GM13977 (cell line): ENCODE measurements around the gene TMTC3.
A peak's percentile ranks its signal among the peaks of the same experiment; 100 is the strongest.

Source experiments
- DNase-seq: peaks from one replicate; pipeline ENCODE4 v3.0.0; 2012; ENCODE audit warnings: low spot score
- in situ Hi-C: fragments of 300-500 bp; cut with MboI; formaldehyde crosslinking; loops from one replicate; pipeline ENCODE4 v1.12.0; 2022; ENCODE audit warnings: low sequenced_read_pairs, low pct_unique_long_range_greater_than_20kb, mixed read lengths, inconsistent platforms; ENCODE audit not compliant: unreplicated experiment
- TF ChIP-seq, protein P1 (sequence below): IDR thresholded peaks from 2 replicates; pipeline ENCODE4 v1.5.1; 2012; ENCODE audit warnings: mild to moderate bottlenecking, control low read depth; ENCODE audit not compliant: insufficient read depth; ENCODE audit errors: extremely low read depth, missing control alignments

The TMTC3 gene

DNA sequence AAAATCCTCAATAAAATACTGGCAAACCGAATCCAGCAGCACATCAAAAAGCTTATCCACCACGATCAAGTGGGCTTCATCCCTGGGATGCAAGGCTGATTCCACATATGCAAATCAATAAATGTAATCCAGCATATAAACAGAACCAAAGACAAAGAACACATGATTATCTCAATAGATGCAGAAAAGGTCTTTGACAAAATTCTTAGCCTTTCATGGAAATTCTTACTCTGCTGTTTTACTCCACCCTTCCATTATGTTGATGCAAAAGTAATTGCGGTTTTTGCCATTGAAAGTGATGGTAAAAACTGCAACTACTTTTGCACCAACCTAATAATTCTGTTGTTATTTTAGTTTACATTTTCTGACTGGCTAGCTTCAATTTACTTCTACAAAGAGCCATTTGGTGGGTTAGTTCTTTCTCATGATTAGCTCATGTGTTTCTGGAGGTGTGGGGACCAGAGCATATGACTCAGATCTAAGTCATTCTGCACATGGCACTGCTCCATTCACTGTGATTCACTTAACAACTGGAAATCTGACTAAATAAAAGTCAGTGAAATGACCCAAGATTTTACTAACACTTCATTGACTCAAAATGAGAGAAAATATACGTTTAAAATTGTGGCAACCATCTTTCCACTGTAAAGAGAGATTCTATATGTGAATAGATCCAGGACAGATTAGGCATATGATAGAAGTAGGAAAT is 99.9 kb downstream of the TMTC3 start:
- in situ Hi-C loops, result no loop called here
- DNase-seq, result peak; percentile 2
- TF ChIP-seq, protein P1, sequence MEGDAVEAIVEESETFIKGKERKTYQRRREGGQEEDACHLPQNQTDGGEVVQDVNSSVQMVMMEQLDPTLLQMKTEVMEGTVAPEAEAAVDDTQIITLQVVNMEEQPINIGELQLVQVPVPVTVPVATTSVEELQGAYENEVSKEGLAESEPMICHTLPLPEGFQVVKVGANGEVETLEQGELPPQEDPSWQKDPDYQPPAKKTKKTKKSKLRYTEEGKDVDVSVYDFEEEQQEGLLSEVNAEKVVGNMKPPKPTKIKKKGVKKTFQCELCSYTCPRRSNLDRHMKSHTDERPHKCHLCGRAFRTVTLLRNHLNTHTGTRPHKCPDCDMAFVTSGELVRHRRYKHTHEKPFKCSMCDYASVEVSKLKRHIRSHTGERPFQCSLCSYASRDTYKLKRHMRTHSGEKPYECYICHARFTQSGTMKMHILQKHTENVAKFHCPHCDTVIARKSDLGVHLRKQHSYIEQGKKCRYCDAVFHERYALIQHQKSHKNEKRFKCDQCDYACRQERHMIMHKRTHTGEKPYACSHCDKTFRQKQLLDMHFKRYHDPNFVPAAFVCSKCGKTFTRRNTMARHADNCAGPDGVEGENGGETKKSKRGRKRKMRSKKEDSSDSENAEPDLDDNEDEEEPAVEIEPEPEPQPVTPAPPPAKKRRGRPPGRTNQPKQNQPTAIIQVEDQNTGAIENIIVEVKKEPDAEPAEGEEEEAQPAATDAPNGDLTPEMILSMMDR, result no peak

DNA sequence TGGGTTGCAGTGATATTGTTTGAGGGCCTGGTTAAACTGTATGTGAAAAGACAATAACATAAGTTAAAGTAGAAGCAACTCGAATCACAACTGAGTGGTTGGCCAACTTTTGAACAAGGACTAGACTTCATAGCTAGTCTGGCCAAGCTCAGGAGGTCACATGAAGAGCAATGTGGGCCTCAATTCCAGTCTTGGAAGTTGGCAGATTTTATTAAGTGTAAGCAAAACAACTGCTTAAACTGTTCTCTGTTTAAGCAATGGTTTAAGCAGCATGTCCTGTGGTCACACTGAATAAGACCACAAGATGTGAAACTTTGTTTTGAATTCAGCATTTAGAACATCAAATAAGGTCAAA is 100.4 kb downstream of the TMTC3 start:
- TF ChIP-seq, protein P1, result no peak
- no peak for DNase-seq
- in situ Hi-C loops, result no loop called here

DNA sequence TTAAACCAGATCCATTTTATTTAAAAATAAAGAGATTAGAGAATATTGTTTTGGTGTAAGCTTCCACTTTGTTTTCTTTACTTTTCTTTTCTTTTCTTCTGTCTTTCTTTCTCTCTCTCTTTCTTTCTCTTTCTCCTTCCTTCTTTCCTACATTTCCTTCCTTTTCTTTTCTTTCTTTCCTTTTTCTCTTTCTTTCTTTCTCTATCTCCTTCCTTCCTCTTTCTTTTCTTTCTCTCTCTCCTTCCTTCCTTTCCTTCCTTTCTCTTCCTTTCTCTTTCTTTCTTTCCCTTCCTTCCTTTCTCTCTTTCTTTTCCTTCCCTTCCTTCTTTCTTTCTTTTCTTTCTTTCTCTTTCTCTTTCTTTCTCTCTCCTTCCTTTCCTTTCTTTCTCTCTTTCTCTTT is 100.8 kb downstream of the TMTC3 start:
- DNase-seq, result no peak
- TF ChIP-seq, protein P1, result no peak
- in situ Hi-C loops, result no loop called here

DNA sequence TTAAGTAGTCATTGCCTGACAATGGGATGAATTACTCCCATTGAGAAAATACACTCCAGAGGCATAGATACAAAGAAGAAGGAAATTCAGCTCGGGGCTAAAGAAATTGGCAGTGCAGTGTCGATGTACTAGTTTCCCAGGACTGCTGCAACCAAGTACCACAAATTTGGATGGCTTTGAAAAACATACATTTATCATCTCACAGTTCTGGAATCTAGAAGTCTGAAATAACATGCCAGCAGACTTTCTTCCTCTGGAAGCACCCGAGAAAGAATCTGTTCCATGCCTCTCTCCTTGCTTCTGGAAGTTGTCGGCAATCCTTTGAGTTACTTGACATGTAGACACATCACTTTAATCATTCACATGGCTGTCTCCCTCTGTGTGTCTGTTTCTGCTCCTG is 101.9 kb downstream of the TMTC3 start:
- in situ Hi-C loops, result no loop called here
- no peak for DNase-seq
- TF ChIP-seq, protein P1, result no peak

DNA sequence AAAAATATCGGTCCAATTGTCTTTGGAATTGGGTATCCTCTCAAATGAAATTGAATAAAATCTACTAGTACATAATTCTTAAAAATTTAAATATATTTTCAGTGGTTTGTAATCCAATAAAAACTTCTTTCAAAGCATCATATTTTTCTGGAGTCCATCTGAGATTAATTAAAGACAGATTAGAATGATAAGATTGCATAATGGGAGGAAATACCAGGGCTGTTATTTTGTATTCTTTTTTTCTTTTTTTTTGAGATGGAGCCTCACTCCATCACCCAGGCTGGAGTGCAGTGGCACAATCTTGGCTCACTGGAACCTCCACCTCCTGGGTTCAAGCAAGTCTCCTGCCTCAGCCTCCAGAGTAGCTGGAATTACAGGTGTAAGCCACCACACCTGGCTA is 103.8 kb downstream of the TMTC3 start:
- TF ChIP-seq, protein P1, result no peak
- no peak for DNase-seq
- in situ Hi-C loops, result no loop called here

DNA sequence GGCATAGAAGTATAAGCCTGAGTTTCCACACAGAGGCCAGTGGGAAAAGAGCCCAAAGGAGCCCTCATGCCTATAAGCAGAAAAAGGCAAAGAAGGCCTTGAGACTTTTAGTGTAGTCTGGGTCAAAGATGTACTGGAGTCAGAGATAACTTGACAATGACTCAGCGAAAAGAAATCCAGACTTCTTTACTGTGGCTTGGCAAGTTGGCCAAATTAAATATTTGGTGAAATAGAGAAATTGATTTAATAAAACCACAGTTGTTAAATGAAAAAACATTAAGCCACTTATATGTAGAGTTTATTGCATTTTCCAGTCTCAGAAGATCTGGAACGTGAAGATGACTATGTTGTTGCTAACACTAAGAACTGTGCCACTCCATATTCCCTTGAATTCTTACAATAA is 105.1 kb downstream of the TMTC3 start:
- TF ChIP-seq, protein P1, result no peak
- no peak for DNase-seq

More for the DNA sequence above, 105.1 kb downstream of the TMTC3 start:
- in situ Hi-C loops, result no loop called here
